GM03348 (cell line): Measurements from ENCODE around the gene FFAR1.
"Not testable (repeated sequence)": the region's sequence is repeated elsewhere in the genome, so short reads cannot be mapped to it uniquely, and the experiment has no call there.

Experiments used
- DNase-seq: peaks from one replicate; pipeline ENCODE4 v3.0.0; 2012; ENCODE audit warnings: low spot score

FFAR1 gene

GRCh38 chr19:35342430-35342829, 5.3 kb upstream of the FFAR1 start:
- no peak for DNase-seq

- DNase-seq, result no peak
Observed at GRCh38 chr19:35344511-35345031, 3.1 kb upstream of the FFAR1 start.

- DNase-seq, result no peak
Observed at GRCh38 chr19:35345671-35346111, 2.0 kb upstream of the FFAR1 start.

- DNase-seq, result no peak
Observed at GRCh38 chr19:35346193-35347052, 1.3 kb upstream of the FFAR1 start.

- no peak for DNase-seq
Observed at GRCh38 chr19:35347930-35348298, 212 bp downstream of the FFAR1 start.

- no peak for DNase-seq
Observed at GRCh38 chr19:35348911-35349611, 1.4 kb downstream of the FFAR1 start.

- DNase-seq, result no peak
Observed at GRCh38 chr19:35349614-35350521, 2.2 kb downstream of the FFAR1 start.

- no peak for DNase-seq
Observed at GRCh38 chr19:35350591-35350990, 2.9 kb downstream of the FFAR1 start.

- no peak for DNase-seq
Observed at GRCh38 chr19:35351411-35352176, 3.9 kb downstream of the FFAR1 start.

- DNase-seq, result no peak
Observed at GRCh38 chr19:35352177-35352447, 4.4 kb downstream of the FFAR1 start.

GRCh38 chr19:35352448-35353304, 5.0 kb downstream of the FFAR1 start:
- peak; percentile 91 for DNase-seq

GRCh38 chr19:35353635-35354034, 5.9 kb downstream of the FFAR1 start:
- DNase-seq, result no peak

- no peak for DNase-seq
Observed at GRCh38 chr19:35354898-35355297, 7.2 kb downstream of the FFAR1 start.

GRCh38 chr19:35355791-35356460, 8.2 kb downstream of the FFAR1 start:
- DNase-seq, result no peak

- DNase-seq, result peak; percentile 51
Observed at GRCh38 chr19:35357867-35358573, 10.3 kb downstream of the FFAR1 start, which contains the start of gene FFAR3. FFAR3 (plus strand) TSS chr19:35358460; CDS start chr19:35358891, 431 bp downstream.

GRCh38 chr19:35358834-35359233, 11.1 kb downstream of the FFAR1 start:
- DNase-seq, result not testable (repeated sequence)

GRCh38 chr19:35359395-35359794, 11.7 kb downstream of the FFAR1 start:
- DNase-seq, result not testable (repeated sequence)

- not testable (repeated sequence) for DNase-seq
Observed at GRCh38 chr19:35360081-35360480, 12.4 kb downstream of the FFAR1 start.

GRCh38 chr19:35360880-35361420, 13.2 kb downstream of the FFAR1 start:
- DNase-seq, result no peak
